PC-3 (cell line): Measurements from ENCODE around the gene SLC27A4. TPM values are rescaled to one million over a fixed set of nuclear protein-coding genes. Genes with fewer than 3 reads are reported as not detected.
A peak's percentile ranks its signal among the peaks of the same experiment; 100 is the strongest.

Experiments
- ATAC-seq: fragments of 200-7000 bp; cut with Tn5 transposase; 2 replicates; pipeline ENCODE4 v1.9.1; 2020; ENCODE audit warnings: mild to moderate bottlenecking, moderate library complexity
- BruUV-seq: library from RNA; stranded (reverse); fragments of 400-500 nt; replicated peaks from 2 replicates; lab custom pipeline; 2021; lab: Mats Ljungman, UMichigan
- CTCF ChIA-PET: fragments of 300-600 bp; sonication (Branson Sonifier 250); formaldehyde crosslinking; loops from one replicate; lab custom pipeline; 2022; ENCODE audit warnings: antibody characterized with exemption; lab: Charles Lee
- POLR2A ChIA-PET: fragments of 300-600 bp; sonication (Branson Sonifier 250); formaldehyde crosslinking; loops from one replicate; lab custom pipeline; 2022; ENCODE audit warnings: antibody characterized with exemption; ENCODE audit not compliant: unreplicated experiment; lab: Charles Lee
- DNase-seq: peaks from one replicate; pipeline ENCODE4 v3.0.0-alpha.2; 2015
- H2AFZ ChIP-seq: fragments of 300-600 bp; sonication (generic); 2 replicates; pipeline ENCODE4 v1.6.0; 2016; ENCODE audit warnings: antibody characterized with exemption, low read length
- H3F3A ChIP-seq: fragments of 300-600 bp; sonication (generic); one replicate; pipeline ENCODE4 v1.6.0; 2017; ENCODE audit warnings: antibody characterized with exemption, low read length, control low read depth, mild to moderate bottlenecking; ENCODE audit not compliant: unreplicated experiment
- H3K27ac ChIP-seq: fragments of 300-600 bp; sonication (generic); 2 replicates; pipeline ENCODE4 v1.5.1; 2016; ENCODE audit warnings: mild to moderate bottlenecking, low read length
- H3K27me3 ChIP-seq: fragments of 300-600 bp; sonication (generic); 2 replicates; pipeline ENCODE4 v1.6.1; 2016; ENCODE audit warnings: low read length, mixed read lengths
- H3K36me3 ChIP-seq: fragments of 300-600 bp; sonication (generic); 2 replicates; pipeline ENCODE4 v1.6.1; 2016; ENCODE audit warnings: low read depth, mixed run types, low read length, mixed read lengths
- H3K4me1 ChIP-seq: fragments of 300-600 bp; sonication (generic); 2 replicates; pipeline ENCODE4 v1.5.1; 2016; ENCODE audit warnings: low read length; ENCODE audit not compliant: insufficient read depth
- H3K4me2 ChIP-seq: fragments of 300-600 bp; sonication (generic); 2 replicates; pipeline ENCODE4 v1.6.0; 2016; ENCODE audit warnings: low read length
- H3K4me3 ChIP-seq: fragments of 300-600 bp; sonication (generic); 2 replicates; pipeline ENCODE4 v1.5.1; 2016; ENCODE audit warnings: mild to moderate bottlenecking, low read length, mixed read lengths
- H3K79me2 ChIP-seq: fragments of 300-600 bp; sonication (generic); 2 replicates; pipeline ENCODE4 v1.6.1; 2017; ENCODE audit warnings: low read length, mixed read lengths
- H3K9ac ChIP-seq: fragments of 300-600 bp; sonication (generic); 2 replicates; pipeline ENCODE4 v1.6.0; 2016; ENCODE audit warnings: mild to moderate bottlenecking, low read length
- H3K9me2 ChIP-seq: fragments of 300-600 bp; sonication (generic); replicated peaks from 2 replicates; pipeline ENCODE4 v1.6.1; 2016; ENCODE audit warnings: mixed run types, low read length, mixed read lengths
- H3K9me3 ChIP-seq: fragments of 300-600 bp; sonication (generic); 2 replicates; pipeline ENCODE4 v1.6.1; 2016; ENCODE audit warnings: low read length, mixed read lengths
- H4K20me1 ChIP-seq: fragments of 300-600 bp; sonication (generic); 2 replicates; pipeline ENCODE4 v1.6.1; 2016; ENCODE audit warnings: low read length, mixed read lengths
- CTCF ChIP-seq: fragments of 300-600 bp; sonication (generic); conservative IDR thresholded peaks from 2 replicates; pipeline ENCODE4 v1.5.1; 2017; ENCODE audit warnings: antibody characterized with exemption, low read depth, mild to moderate bottlenecking, low read length
- EZH2 ChIP-seq: fragments of 300-600 bp; sonication (generic); IDR thresholded peaks from one replicate; pipeline ENCODE4 v1.6.1; 2017; ENCODE audit warnings: antibody characterized with exemption, mild to moderate bottlenecking, low read length; ENCODE audit not compliant: unreplicated experiment
- intact Hi-C: fragments of 100-400 bp; cut with micrococcal nuclease; formaldehyde crosslinking; loops from 2 replicates; pipeline ENCODE4 v1.9.0; 2023
- microRNA-seq: library from miRNA; unstranded; fragments of <30 nt; microRNA quantifications from one replicate; pipeline ENCODE4 v1.1.0, GENCODE V29; 2020; ENCODE audit not compliant: unreplicated experiment
- total RNA-seq: library from RNA; depleted of rRNA; stranded (reverse); fragments of >200 nt; gene quantifications from 2 replicates; pipeline ENCODE4 v1.2.3, GENCODE V29; 2014; rRNA removed

Gene SLC27A4
- total RNA-seq, 1 experiment from 2014 or later, result 39.1 TPM

DNA sequence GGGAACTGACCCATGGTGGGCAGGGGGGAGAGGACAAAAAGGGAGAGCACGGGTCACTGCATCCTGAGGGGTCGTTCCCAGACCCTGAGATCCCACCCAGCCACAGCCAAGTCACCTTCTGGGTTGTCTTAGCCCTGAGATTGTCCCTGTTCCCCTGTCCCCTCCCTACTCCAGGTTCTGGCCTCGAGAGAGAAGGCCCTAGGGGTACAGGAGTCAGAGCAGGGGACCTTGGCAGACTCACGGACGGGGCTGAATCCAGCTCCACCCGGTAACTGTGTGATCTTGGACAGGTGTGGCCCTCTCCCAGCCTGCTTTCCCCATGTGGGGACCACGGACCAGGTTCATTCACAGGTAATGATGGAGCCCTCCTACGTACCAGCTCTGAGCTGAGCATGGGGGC lies 69.1 kb downstream of the SLC27A4 start:
- no TSS peak for BruUV-seq
- no peak for TF ChIP-seq CTCF
- Histone ChIP-seq H3K4me1 (peaks cover 8% of the 10 kb centered on the region), H3K79me2 (no peaks in the 10 kb centered on the region), H4K20me1 (no peaks in the 10 kb centered on the region), H3K4me3 (no peak overlapping the region), H3K9ac (no peak overlapping the region), H2AFZ (no peak overlapping the region), H3F3A (no peaks in the 10 kb centered on the region), H3K4me2 (no peak overlapping the region), H3K9me2 (no peaks in the 10 kb centered on the region), H3K36me3 (no peaks in the 10 kb centered on the region), H3K27ac (no peak overlapping the region), H3K27me3 (no peaks in the 10 kb centered on the region), H3K9me3 (no peaks in the 10 kb centered on the region)
- DNase-seq, result no peak
- ATAC-seq, result no peak
- POLR2A ChIA-PET, result interaction anchor here (0.6 kb wide), 1 partner anchor 70 kb away, joined by 3 read pairs; no protein-coding TSS in a partner anchor
- intact Hi-C loops, result no loop called here
- CTCF ChIA-PET, result interaction anchor here (0.5 kb wide), 1 partner anchor 12 kb away, joined by 6 read pairs; the partner anchor contains the start of gene CERCAM

DNA sequence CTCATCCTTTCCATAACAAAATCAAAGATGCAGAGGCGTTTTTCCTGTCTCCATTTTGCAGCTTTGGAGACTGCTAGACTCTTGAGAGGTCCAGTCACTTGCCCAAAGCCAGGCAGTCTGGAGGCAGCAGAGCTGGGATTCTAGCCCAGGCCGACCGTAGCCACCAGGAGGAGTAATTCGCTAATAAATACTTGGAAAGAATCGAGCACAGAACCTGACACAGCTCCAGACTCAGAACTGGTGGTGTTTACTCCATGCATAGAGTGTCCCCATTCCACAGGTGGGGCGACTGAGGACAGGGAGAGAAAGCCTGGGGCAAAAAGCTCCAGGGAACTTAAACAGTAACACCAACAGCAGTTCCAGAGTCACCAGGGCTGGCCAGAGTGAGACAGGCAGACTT lies 69.7 kb downstream of the SLC27A4 start:
- DNase-seq, result peak; percentile 43
- H3K9ac ChIP-seq, result no peak overlapping the region
- H3K9me2 ChIP-seq, result no peaks in the 10 kb centered on the region
- no peaks in the 10 kb centered on the region for H3F3A ChIP-seq
- intact Hi-C loops, result loop anchor here (5.0 kb wide), 1 partner anchor 48 kb away; no protein-coding TSS in a partner anchor
- no peaks in the 10 kb centered on the region for H3K9me3 ChIP-seq
- no TSS peak for BruUV-seq
- CTCF ChIA-PET, result interaction anchor here (0.5 to 0.6 kb wide), 2 partner anchors 11 to 86 kb away, joined by 3 to 6 read pairs; partner anchors contain the start of gene CERCAM
- H3K27me3 ChIP-seq, result no peaks in the 10 kb centered on the region
- H3K4me1 ChIP-seq, result peaks cover 8% of the 10 kb centered on the region
- H3K4me3 ChIP-seq, result no peak overlapping the region
- peak; percentile 67 for ATAC-seq
- no peak overlapping the region for H3K4me2 ChIP-seq
- no peaks in the 10 kb centered on the region for H3K79me2 ChIP-seq
- no peak overlapping the region for H2AFZ ChIP-seq
- POLR2A ChIA-PET, result interaction anchor here (0.6 kb wide), 1 partner anchor 70 kb away, joined by 3 read pairs; no protein-coding TSS in a partner anchor
- TF ChIP-seq CTCF (peak; percentile 42), EZH2 (no peak)
- H3K36me3 ChIP-seq, result no peaks in the 10 kb centered on the region
- H4K20me1 ChIP-seq, result no peaks in the 10 kb centered on the region
- H3K27ac ChIP-seq, result no peak overlapping the region

Small RNAs within 50 kb of the gene (microRNA-seq; reads per million reads assigned to microRNA genes)
- gene MIR219B, result not detected

Other genes with a start within 250 kb of the SLC27A4 start
- 250 and 258 TPM in 2 replicates for gene PTGES2, start 212.8 kb upstream of the SLC27A4 start, total RNA-seq
- gene LCN2, start 191.1 kb upstream of the SLC27A4 start, total RNA-seq, result 153 and 154 TPM in 2 replicates
- 158 and 171 TPM in 2 replicates for gene BBLN, start 180.3 kb upstream of the SLC27A4 start, total RNA-seq
- 46.1 and 67.7 TPM in 2 replicates for gene CIZ1, start 149.0 kb upstream of the SLC27A4 start, total RNA-seq
- gene DNM1, start 137.1 kb upstream of the SLC27A4 start, total RNA-seq, result 24.1 and 36.4 TPM in 2 replicates
- gene GOLGA2, start 64.5 kb upstream of the SLC27A4 start, total RNA-seq, result 60.5 and 86.1 TPM in 2 replicates
- 63.1 and 66.8 TPM in 2 replicates for gene SWI5, start 64.3 kb upstream of the SLC27A4 start, total RNA-seq
- gene TRUB2, start 18.1 kb upstream of the SLC27A4 start, total RNA-seq, result 24.9 and 32.2 TPM in 2 replicates
- 28.1 and 31.3 TPM in 2 replicates for gene COQ4, start 17.7 kb upstream of the SLC27A4 start, total RNA-seq
- gene URM1, start 30.8 kb downstream of the SLC27A4 start, total RNA-seq, result 29.1 and 35.7 TPM in 2 replicates
- gene CERCAM, start 80.3 kb downstream of the SLC27A4 start, total RNA-seq, result 19.1 and 23.1 TPM in 2 replicates
- 31.2 and 35.0 TPM in 2 replicates for gene ODF2, start 115.5 kb downstream of the SLC27A4 start, total RNA-seq
- 27.0 and 39.0 TPM in 2 replicates for gene GLE1, start 164.2 kb downstream of the SLC27A4 start, total RNA-seq
- gene SPTAN1, start 212.1 kb downstream of the SLC27A4 start, total RNA-seq, result 221 and 251 TPM in 2 replicates